ENCODE results near the gene EPAS1. TPM values are rescaled to one million over a fixed set of nuclear protein-coding genes. Genes with fewer than 3 reads are reported as not detected.

Gene EPAS1
- total RNA-seq, 1 experiment from 2014 or later = 127 TPM

DNA sequence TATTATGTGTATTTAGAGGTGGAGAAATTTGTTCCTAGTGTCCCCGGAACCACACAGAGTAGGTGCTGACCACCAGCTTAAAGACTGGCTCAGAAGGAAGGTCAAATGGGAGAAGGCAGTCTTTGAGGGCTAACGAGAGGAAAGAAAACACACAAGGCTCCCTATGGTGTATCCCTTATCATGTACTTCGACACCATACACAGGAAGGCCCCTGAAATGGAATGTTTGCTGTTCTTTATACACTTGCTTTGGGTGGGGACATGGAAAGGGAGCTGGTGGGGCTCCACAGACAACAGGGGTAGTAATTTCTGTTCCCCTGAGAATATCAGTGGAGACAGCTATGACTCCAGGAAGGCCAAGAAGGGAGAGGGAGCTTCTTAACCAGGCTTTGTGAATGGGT, 6.0 kb downstream of the EPAS1 start:
- Histone ChIP-seq H3K9me2 (ENCODE audit: insufficient read depth) (no peaks in the 10 kb centered on the region), H3K4me1 (replicated peaks; ENCODE audit: insufficient read depth) (peaks cover 80% of the 10 kb centered on the region), H3K79me2 (ENCODE audit: low read depth) (peaks cover 97% of the 10 kb centered on the region), H3K4me3 (no peak overlapping the region), H3K27ac (no peak overlapping the region), H3K36me3 (ENCODE audit: low read depth) (no peaks in the 10 kb centered on the region), H2AFZ (no peak overlapping the region), H3F3A (ENCODE audit: insufficient read depth, low read depth) (peaks cover 58% of the 10 kb centered on the region), H3K4me2 (no peak overlapping the region), H4K20me1 (ENCODE audit: insufficient read depth) (peaks cover 30% of the 10 kb centered on the region), H3K9me3 (ENCODE audit: insufficient read depth, low read depth) (no peaks in the 10 kb centered on the region), H3K27me3 (ENCODE audit: insufficient read depth, low read depth) (no peaks in the 10 kb centered on the region)
- no peak for TF ChIP-seq EZH2 (IDR thresholded peaks at IDR 0.05; ENCODE audit: low read depth)
- TF ChIP-seq, protein P1, sequence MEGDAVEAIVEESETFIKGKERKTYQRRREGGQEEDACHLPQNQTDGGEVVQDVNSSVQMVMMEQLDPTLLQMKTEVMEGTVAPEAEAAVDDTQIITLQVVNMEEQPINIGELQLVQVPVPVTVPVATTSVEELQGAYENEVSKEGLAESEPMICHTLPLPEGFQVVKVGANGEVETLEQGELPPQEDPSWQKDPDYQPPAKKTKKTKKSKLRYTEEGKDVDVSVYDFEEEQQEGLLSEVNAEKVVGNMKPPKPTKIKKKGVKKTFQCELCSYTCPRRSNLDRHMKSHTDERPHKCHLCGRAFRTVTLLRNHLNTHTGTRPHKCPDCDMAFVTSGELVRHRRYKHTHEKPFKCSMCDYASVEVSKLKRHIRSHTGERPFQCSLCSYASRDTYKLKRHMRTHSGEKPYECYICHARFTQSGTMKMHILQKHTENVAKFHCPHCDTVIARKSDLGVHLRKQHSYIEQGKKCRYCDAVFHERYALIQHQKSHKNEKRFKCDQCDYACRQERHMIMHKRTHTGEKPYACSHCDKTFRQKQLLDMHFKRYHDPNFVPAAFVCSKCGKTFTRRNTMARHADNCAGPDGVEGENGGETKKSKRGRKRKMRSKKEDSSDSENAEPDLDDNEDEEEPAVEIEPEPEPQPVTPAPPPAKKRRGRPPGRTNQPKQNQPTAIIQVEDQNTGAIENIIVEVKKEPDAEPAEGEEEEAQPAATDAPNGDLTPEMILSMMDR (conservative IDR thresholded peaks at IDR 0.05) = no peak
- DNase-seq = no peak
- intact Hi-C loops (cut with micrococcal nuclease; ENCODE audit: unreplicated experiment) = no loop called here
- ChIA-PET POLR2A (ENCODE audit: unreplicated experiment) (interaction anchor here (0.8 kb wide), 1 partner anchor 51 kb away, joined by 7 read pairs; no protein-coding TSS in a partner anchor), CTCF (interaction anchor here (0.6 to 0.7 kb wide), 2 partner anchors 8 to 153 kb away, joined by 4 to 5 read pairs; no protein-coding TSS in a partner anchor)
- BruUV-seq (replicated peaks) = no TSS peak

DNA sequence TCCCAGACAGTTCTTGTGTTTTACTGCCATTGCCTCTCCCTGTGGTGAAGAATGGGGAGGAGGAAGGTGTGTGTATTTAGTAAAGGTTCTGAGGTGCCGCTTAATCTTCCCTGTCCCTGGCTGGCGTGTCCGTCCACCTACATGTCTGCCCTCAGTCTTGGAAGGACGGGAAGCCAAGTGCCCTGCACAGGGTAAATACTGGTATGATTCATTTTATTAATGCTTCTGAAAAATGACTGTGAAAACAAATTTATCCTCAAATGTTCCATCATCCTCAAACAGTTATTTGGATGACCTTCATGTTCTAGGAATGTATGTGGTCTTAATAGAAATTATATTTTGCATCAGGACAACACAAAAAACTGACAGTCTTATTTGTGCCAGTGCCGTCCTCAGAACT, 6.6 kb downstream of the EPAS1 start:
- Histone ChIP-seq H3K9me3 (ENCODE audit: insufficient read depth, low read depth) (no peaks in the 10 kb centered on the region), H3K4me2 (no peak overlapping the region), H4K20me1 (ENCODE audit: insufficient read depth) (peaks cover 35% of the 10 kb centered on the region), H3K4me3 (no peak overlapping the region), H3F3A (ENCODE audit: insufficient read depth, low read depth) (peaks cover 62% of the 10 kb centered on the region), H3K79me2 (ENCODE audit: low read depth) (peaks cover 97% of the 10 kb centered on the region), H3K4me1 (replicated peaks; ENCODE audit: insufficient read depth) (peaks cover 86% of the 10 kb centered on the region), H3K27me3 (ENCODE audit: insufficient read depth, low read depth) (no peaks in the 10 kb centered on the region), H3K36me3 (ENCODE audit: low read depth) (no peaks in the 10 kb centered on the region), H3K9me2 (ENCODE audit: insufficient read depth) (no peaks in the 10 kb centered on the region), H3K27ac (no peak overlapping the region), H2AFZ (no peak overlapping the region)
- POLR2A ChIA-PET (ENCODE audit: unreplicated experiment) = no interaction called here
- CTCF ChIA-PET = no interaction called here
- TF ChIP-seq EZH2 (IDR thresholded peaks at IDR 0.05; ENCODE audit: low read depth) = no peak
- TF ChIP-seq, protein P1 (conservative IDR thresholded peaks at IDR 0.05) = no peak
- DNase-seq = no peak
- BruUV-seq (replicated peaks) = no TSS peak
- intact Hi-C loops (cut with micrococcal nuclease; ENCODE audit: unreplicated experiment) = no loop called here

DNA sequence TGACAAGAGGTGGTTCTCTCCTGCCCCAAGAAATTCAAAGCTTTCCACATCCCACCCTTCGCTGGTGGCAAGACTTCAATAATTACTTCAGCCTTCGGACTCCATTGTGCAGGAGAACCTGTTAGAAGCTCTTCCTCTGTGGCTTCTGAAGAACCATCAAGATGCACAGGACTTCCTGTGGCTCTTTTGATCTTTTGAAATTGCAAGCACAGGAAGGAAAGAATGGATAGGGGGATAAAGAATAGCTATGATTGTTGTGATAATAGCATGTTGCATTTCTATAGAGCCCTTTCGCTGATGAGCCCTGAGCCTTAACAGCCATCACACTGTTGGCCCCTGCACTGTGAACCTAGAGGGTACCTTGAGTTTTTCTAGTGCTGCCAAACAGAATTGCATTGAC, 7.4 kb downstream of the EPAS1 start:
- no peak overlapping the region for H2AFZ ChIP-seq
- H3K9me2 ChIP-seq (ENCODE audit: insufficient read depth) = no peaks in the 10 kb centered on the region
- H3K4me3 ChIP-seq = no peak overlapping the region
- no peaks in the 10 kb centered on the region for H3K36me3 ChIP-seq (ENCODE audit: low read depth)
- H3K4me1 ChIP-seq (replicated peaks; ENCODE audit: insufficient read depth) = peaks cover 94% of the 10 kb centered on the region
- peaks cover 35% of the 10 kb centered on the region for H4K20me1 ChIP-seq (ENCODE audit: insufficient read depth)
- H3F3A ChIP-seq (ENCODE audit: insufficient read depth, low read depth) = peaks cover 58% of the 10 kb centered on the region
- peak overlapping the region; percentile 83; the same call in 1 of the 2 replicates for H3K4me2 ChIP-seq
- TF ChIP-seq EZH2 (IDR thresholded peaks at IDR 0.05; ENCODE audit: low read depth) = no peak
- TF ChIP-seq, protein P1 (conservative IDR thresholded peaks at IDR 0.05) = no peak
- no peaks in the 10 kb centered on the region for H3K27me3 ChIP-seq (ENCODE audit: insufficient read depth, low read depth)
- BruUV-seq (replicated peaks) = no TSS peak
- no peaks in the 10 kb centered on the region for H3K9me3 ChIP-seq (ENCODE audit: insufficient read depth, low read depth)
- intact Hi-C loops (cut with micrococcal nuclease; ENCODE audit: unreplicated experiment) = no loop called here
- POLR2A ChIA-PET (ENCODE audit: unreplicated experiment) = no interaction called here
- DNase-seq = no peak
- no peak overlapping the region for H3K27ac ChIP-seq
- CTCF ChIA-PET = no interaction called here
- H3K79me2 ChIP-seq (ENCODE audit: low read depth) = peaks cover 97% of the 10 kb centered on the region

Measured in PC-9 (cell line).